HEK293T (cell line): ENCODE results near the gene TMEM51.

Experiments used
- CTCF ChIA-PET: fragments of 350-600 bp; formaldehyde crosslinking; extraction: SDS; loops from one replicate; lab custom pipeline; 2021; ENCODE audit warnings: antibody characterized with exemption, inconsistent platforms; lab: Yijun Ruan, JAX
- POLR2A ChIA-PET: fragments of 350-600 bp; formaldehyde crosslinking; extraction: SDS; loops from one replicate; lab custom pipeline; 2020; ENCODE audit warnings: antibody characterized with exemption, inconsistent platforms; lab: Yijun Ruan, JAX
- DNase-seq: peaks from one replicate; pipeline ENCODE4 v3.0.0; 2012; ENCODE audit warnings: mixed read lengths; ENCODE audit errors: extremely low spot score
- ARNT ChIP-seq: fragments of 450-650 bp; IDR thresholded peaks from 2 replicates; pipeline ENCODE4 v1.6.1; 2017; ENCODE audit warnings: mild to moderate bottlenecking
- BHLHE40 ChIP-seq: fragments of 450-650 bp; IDR thresholded peaks from 2 replicates; pipeline ENCODE4 v1.6.1; 2016; ENCODE audit warnings: mild to moderate bottlenecking, moderate library complexity, borderline replicate concordance
- CTBP1 ChIP-seq: fragments of 450-650 bp; IDR thresholded peaks from 2 replicates; pipeline ENCODE4 v1.6.1; 2016; ENCODE audit warnings: borderline replicate concordance
- ELF4 ChIP-seq: fragments of 450-650 bp; IDR thresholded peaks from 2 replicates; pipeline ENCODE4 v1.6.1; 2017; ENCODE audit warnings: antibody characterized with exemption
- FOXA1 ChIP-seq: fragments of 450-650 bp; IDR thresholded peaks from 2 replicates; pipeline ENCODE4 v1.6.1; 2016; ENCODE audit warnings: mild to moderate bottlenecking
- FOXK2 ChIP-seq: fragments of 450-650 bp; IDR thresholded peaks from 2 replicates; pipeline ENCODE4 v1.6.1; 2016; ENCODE audit warnings: mild to moderate bottlenecking
- FOXM1 ChIP-seq: fragments of 450-650 bp; IDR thresholded peaks from 2 replicates; pipeline ENCODE4 v1.6.1; 2017; ENCODE audit warnings: mild to moderate bottlenecking, borderline replicate concordance
- HDGF ChIP-seq: fragments of 450-650 bp; IDR thresholded peaks from 2 replicates; pipeline ENCODE4 v1.6.1; 2017; ENCODE audit warnings: antibody characterized with exemption, borderline replicate concordance
- L3MBTL2 ChIP-seq: fragments of 450-650 bp; conservative IDR thresholded peaks from 2 replicates; pipeline ENCODE4 v1.6.1; 2016; ENCODE audit warnings: mild to moderate bottlenecking
- LEF1 ChIP-seq: fragments of 450-650 bp; IDR thresholded peaks from 2 replicates; pipeline ENCODE4 v1.6.1; 2017; ENCODE audit warnings: mild to moderate bottlenecking, borderline replicate concordance
- NFRKB ChIP-seq: fragments of 450-650 bp; IDR thresholded peaks from 2 replicates; pipeline ENCODE4 v1.6.1; 2016; ENCODE audit warnings: mild to moderate bottlenecking, moderate library complexity
- SP1 ChIP-seq: fragments of 450-650 bp; IDR thresholded peaks from 2 replicates; pipeline ENCODE4 v1.6.1; 2017
- SUZ12 ChIP-seq: fragments of 450-650 bp; IDR thresholded peaks from 2 replicates; pipeline ENCODE4 v1.6.1; 2016; ENCODE audit warnings: mild to moderate bottlenecking
- TARDBP ChIP-seq: fragments of 450-650 bp; IDR thresholded peaks from 2 replicates; pipeline ENCODE4 v1.6.1; 2016
- ZNF384 ChIP-seq: fragments of 450-650 bp; IDR thresholded peaks from 2 replicates; pipeline ENCODE4 v1.6.1; 2016
- TF ChIP-seq, protein P1 (sequence below): fragments of 450-650 bp; IDR thresholded peaks from 2 replicates; pipeline ENCODE4 v1.6.1; 2016

The TMEM51 gene

GRCh38 chr1:15186846-15187151, 33.3 kb downstream of the TMEM51 start:
- DNase-seq, result no peak
- CTCF ChIA-PET, result no interaction called here
- no peak for TF ChIP-seq FOXM1
- no peak for TF ChIP-seq SP1
- TF ChIP-seq CTBP1, result no peak
- TF ChIP-seq NFRKB, result no peak
- TF ChIP-seq ZNF384, result no peak
- TF ChIP-seq FOXA1, result no peak
- TF ChIP-seq BHLHE40, result no peak
- TF ChIP-seq ELF4, result no peak
- TF ChIP-seq, protein P1, sequence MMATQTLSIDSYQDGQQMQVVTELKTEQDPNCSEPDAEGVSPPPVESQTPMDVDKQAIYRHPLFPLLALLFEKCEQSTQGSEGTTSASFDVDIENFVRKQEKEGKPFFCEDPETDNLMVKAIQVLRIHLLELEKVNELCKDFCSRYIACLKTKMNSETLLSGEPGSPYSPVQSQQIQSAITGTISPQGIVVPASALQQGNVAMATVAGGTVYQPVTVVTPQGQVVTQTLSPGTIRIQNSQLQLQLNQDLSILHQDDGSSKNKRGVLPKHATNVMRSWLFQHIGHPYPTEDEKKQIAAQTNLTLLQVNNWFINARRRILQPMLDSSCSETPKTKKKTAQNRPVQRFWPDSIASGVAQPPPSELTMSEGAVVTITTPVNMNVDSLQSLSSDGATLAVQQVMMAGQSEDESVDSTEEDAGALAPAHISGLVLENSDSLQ, result no peak
- no peak for TF ChIP-seq L3MBTL2
- POLR2A ChIA-PET, result no interaction called here

DNA sequence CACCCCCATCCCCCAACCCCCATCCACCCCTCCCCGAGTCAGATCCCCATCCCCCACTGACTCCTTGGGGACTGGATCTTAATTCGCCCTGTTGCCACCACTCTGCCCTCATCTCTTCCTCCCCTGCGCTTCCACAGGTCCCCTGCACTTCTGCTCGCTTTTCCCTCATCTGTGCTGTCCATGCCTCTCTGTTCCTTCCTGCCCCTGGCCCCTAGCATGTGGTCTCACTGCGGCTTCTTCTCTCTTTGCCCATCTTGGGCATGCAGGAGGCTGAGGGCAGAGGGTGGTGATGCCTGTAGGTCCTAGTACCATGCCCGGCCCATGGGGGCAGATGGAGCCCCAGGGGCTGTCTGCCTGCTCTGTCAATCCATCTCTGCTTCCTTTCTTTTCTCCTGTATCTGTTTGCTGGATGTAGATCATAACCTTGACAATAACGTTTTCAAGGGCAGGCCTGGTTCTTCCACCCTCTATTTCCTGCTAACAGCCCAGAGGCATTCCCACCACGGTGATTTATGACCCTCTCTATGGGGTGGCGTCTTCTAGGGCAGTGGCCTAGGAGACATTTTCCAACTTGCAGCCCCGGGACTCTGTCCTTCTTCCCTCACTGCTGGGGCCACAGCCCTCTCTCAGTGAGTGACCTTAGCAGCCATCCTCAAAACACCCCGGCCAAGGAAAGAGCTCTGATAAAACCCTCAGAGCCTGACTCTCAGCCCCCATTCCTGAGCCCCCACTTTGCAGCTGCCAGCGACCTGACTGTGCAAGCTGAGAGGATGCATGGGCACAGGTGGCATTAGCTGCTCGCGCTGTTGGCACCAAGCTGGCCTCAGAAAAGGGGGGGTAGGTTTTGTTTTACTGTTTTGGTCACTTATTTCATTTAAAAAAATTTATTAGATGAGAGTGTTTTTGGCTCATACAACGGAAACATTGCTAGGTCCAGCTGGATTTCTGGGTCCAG, 33.9 kb downstream of the TMEM51 start:
- ChIA-PET CTCF (no interaction called here), POLR2A (no interaction called here)
- DNase-seq, result no peak
- TF ChIP-seq, protein P1, result peak; percentile 88
- TF ChIP-seq NFRKB, result no peak

GRCh38 chr1:15188130-15188524, 34.6 kb downstream of the TMEM51 start:
- CTCF ChIA-PET, result no interaction called here
- no peak for DNase-seq
- POLR2A ChIA-PET, result no interaction called here
- TF ChIP-seq SP1 (no peak), ARNT (no peak), TARDBP (no peak), FOXK2 (no peak), CTBP1 (no peak), ZNF384 (no peak), NFRKB (no peak), LEF1 (no peak), SUZ12 (no peak), L3MBTL2 (no peak), FOXA1 (no peak), HDGF (no peak), BHLHE40 (no peak), ELF4 (no peak), FOXM1 (no peak)
- TF ChIP-seq, protein P1, result no peak

GRCh38 chr1:15188678-15189077, 35.1 kb downstream of the TMEM51 start:
- CTCF ChIA-PET, result no interaction called here
- no peak for DNase-seq
- TF ChIP-seq ARNT (no peak), ZNF384 (no peak), L3MBTL2 (no peak), NFRKB (no peak), HDGF (no peak)
- POLR2A ChIA-PET, result interaction anchor here (1.0 kb wide), 1 partner anchor 20 kb away, joined by 3 read pairs; no protein-coding TSS in a partner anchor

GRCh38 chr1:15189692-15190370, 36.3 kb downstream of the TMEM51 start:
- ChIA-PET POLR2A (interaction anchor here (1.0 kb wide), 1 partner anchor 21 kb away, joined by 3 read pairs; no protein-coding TSS in a partner anchor), CTCF (no interaction called here)
- DNase-seq, result no peak
- no peak for TF ChIP-seq ZNF384
- TF ChIP-seq BHLHE40, result no peak
- TF ChIP-seq FOXM1, result no peak
- no peak for TF ChIP-seq LEF1
- no peak for TF ChIP-seq FOXK2
- no peak for TF ChIP-seq SP1
- TF ChIP-seq SUZ12, result no peak
- no peak for TF ChIP-seq CTBP1
- TF ChIP-seq ELF4, result no peak
- TF ChIP-seq, protein P1, result no peak
- no peak for TF ChIP-seq L3MBTL2
- no peak for TF ChIP-seq HDGF
- TF ChIP-seq FOXA1, result no peak
- no peak for TF ChIP-seq TARDBP
- no peak for TF ChIP-seq ARNT
- no peak for TF ChIP-seq NFRKB

- ChIA-PET CTCF (no interaction called here), POLR2A (no interaction called here)
- no peak for DNase-seq
- no peak for TF ChIP-seq SUZ12
Observed at GRCh38 chr1:15191267-15191666, 37.7 kb downstream of the TMEM51 start.
